SU-DHL-6 (cell line): ENCODE data around the gene CTCFL.

ENCODE experiments used
- H2AFZ ChIP-seq: fragments of 200-600 bp; sonication (generic); 2 replicates; pipeline ENCODE4 v1.6.1; 2014; ENCODE audit warnings: low read depth, mild to moderate bottlenecking, moderate library complexity, mixed read lengths, antibody characterized with exemption, low read length; ENCODE audit not compliant: severe bottlenecking
- H3F3A ChIP-seq: fragments of 200-600 bp; shearing (Covaris generic); 2 replicates; pipeline ENCODE4 v1.6.0; 2016; ENCODE audit warnings: antibody characterized with exemption, mild to moderate bottlenecking; ENCODE audit not compliant: insufficient read depth
- H3K27ac ChIP-seq: fragments of 200-600 bp; sonication (generic); 2 replicates; pipeline ENCODE4 v1.5.1; 2016; ENCODE audit warnings: low read depth, mild to moderate bottlenecking, low read length, moderate library complexity, mixed read lengths
- H3K27me3 ChIP-seq: fragments of 200-600 bp; sonication (generic), shearing (Covaris generic); 2 replicates; pipeline ENCODE4 v1.6.0; 2014; ENCODE audit warnings: mild to moderate bottlenecking, low read length
- H3K36me3 ChIP-seq: fragments of 200-600 bp; sonication (generic); 2 replicates; pipeline ENCODE4 v1.6.1; 2014; ENCODE audit warnings: mild to moderate bottlenecking, low read length, mixed read lengths
- H3K4me2 ChIP-seq: fragments of 300-600, 200-600 bp; shearing (Covaris generic), sonication (generic); 2 replicates; pipeline ENCODE4 v1.6.0; 2014; ENCODE audit warnings: low read length, low read depth, mild to moderate bottlenecking; ENCODE audit not compliant: poor library complexity, severe bottlenecking
- H3K4me3 ChIP-seq: fragments of 200-600 bp; sonication (generic); 2 replicates; pipeline ENCODE4 v1.5.1; 2014; ENCODE audit warnings: antibody characterized with exemption, low read length, mild to moderate bottlenecking, mixed read lengths; ENCODE audit not compliant: insufficient read depth, poor library complexity, severe bottlenecking
- H3K79me2 ChIP-seq: fragments of 200-600 bp; sonication (generic); 2 replicates; pipeline ENCODE4 v1.6.1; 2014; ENCODE audit warnings: mild to moderate bottlenecking, low read length, moderate library complexity; ENCODE audit not compliant: insufficient read depth
- H3K9ac ChIP-seq: fragments of 200-600 bp; sonication (generic); 2 replicates; pipeline ENCODE4 v1.7.0; 2014; ENCODE audit warnings: mild to moderate bottlenecking, low read length
- H3K9me2 ChIP-seq: fragments of 200-600 bp; sonication (generic); replicated peaks from 2 replicates; pipeline ENCODE4 v1.6.1; 2014; ENCODE audit warnings: low read length; ENCODE audit not compliant: insufficient read depth
- H3K9me3 ChIP-seq: fragments of 200-600 bp; sonication (generic); 2 replicates; pipeline ENCODE4 v1.6.1; 2014; ENCODE audit warnings: low read length, mixed read lengths; ENCODE audit not compliant: insufficient read depth
- H4K20me1 ChIP-seq: fragments of 200-600 bp; sonication (generic); 2 replicates; pipeline ENCODE4 v1.6.1; 2014; ENCODE audit warnings: low read depth, mild to moderate bottlenecking, antibody characterized with exemption, low read length, moderate library complexity, mixed read lengths
- EZH2phosphoT487 ChIP-seq: fragments of 200-600 bp; sonication (generic), shearing (Covaris generic); conservative IDR thresholded peaks from 2 replicates; pipeline ENCODE4 v1.6.1; 2018; ENCODE audit warnings: mild to moderate bottlenecking, antibody characterized with exemption, low read length, moderate library complexity, mixed read lengths
- TF ChIP-seq, protein P1 (sequence below): fragments of 200-600 bp; sonication (generic); IDR thresholded peaks from one replicate; pipeline ENCODE4 v1.5.1; 2017; ENCODE audit warnings: antibody characterized with exemption, mild to moderate bottlenecking, low read length, moderate library complexity; ENCODE audit not compliant: insufficient read depth, poor library complexity, severe bottlenecking

The CTCFL gene

DNA sequence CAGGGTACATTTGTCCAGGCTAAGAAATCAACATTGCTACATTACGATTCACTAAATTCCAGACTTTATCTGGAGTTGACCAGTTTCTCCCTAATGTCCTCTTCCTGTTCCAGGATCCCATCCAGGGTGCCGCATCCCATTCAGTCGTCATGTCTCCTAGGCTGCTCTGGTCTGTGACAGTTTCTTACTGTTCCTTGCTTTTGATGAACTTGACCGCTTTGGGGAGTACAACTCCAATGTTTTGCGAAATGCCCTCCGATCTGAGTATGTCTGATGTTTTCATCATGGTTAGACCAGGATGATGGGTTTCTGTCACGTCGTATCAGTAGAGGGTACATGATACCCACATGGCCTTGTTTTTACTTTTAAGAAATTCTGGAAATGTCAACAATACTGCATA lies 62.2 kb downstream of the CTCFL start:
- Histone ChIP-seq H4K20me1 (no peaks in the 10 kb centered on the region), H3K9me3 (no peaks in the 10 kb centered on the region), H3K27me3 (no peaks in the 10 kb centered on the region), H3K4me2 (no peak overlapping the region), H3K9ac (no peak overlapping the region), H3F3A (no peaks in the 10 kb centered on the region), H3K9me2 (no peaks in the 10 kb centered on the region), H3K79me2 (no peaks in the 10 kb centered on the region), H3K36me3 (no peaks in the 10 kb centered on the region), H3K27ac (no peak overlapping the region), H3K4me3 (no peak overlapping the region), H2AFZ (no peak overlapping the region)
- TF ChIP-seq, protein P1, sequence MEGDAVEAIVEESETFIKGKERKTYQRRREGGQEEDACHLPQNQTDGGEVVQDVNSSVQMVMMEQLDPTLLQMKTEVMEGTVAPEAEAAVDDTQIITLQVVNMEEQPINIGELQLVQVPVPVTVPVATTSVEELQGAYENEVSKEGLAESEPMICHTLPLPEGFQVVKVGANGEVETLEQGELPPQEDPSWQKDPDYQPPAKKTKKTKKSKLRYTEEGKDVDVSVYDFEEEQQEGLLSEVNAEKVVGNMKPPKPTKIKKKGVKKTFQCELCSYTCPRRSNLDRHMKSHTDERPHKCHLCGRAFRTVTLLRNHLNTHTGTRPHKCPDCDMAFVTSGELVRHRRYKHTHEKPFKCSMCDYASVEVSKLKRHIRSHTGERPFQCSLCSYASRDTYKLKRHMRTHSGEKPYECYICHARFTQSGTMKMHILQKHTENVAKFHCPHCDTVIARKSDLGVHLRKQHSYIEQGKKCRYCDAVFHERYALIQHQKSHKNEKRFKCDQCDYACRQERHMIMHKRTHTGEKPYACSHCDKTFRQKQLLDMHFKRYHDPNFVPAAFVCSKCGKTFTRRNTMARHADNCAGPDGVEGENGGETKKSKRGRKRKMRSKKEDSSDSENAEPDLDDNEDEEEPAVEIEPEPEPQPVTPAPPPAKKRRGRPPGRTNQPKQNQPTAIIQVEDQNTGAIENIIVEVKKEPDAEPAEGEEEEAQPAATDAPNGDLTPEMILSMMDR, result no peak
- no peak for TF ChIP-seq EZH2phosphoT487

- no peaks in the 10 kb centered on the region for H3K79me2 ChIP-seq
- no peak overlapping the region for H2AFZ ChIP-seq
- no peaks in the 10 kb centered on the region for H3K9me2 ChIP-seq
- H3K4me3 ChIP-seq, result no peak overlapping the region
- H4K20me1 ChIP-seq, result no peaks in the 10 kb centered on the region
- no peaks in the 10 kb centered on the region for H3K9me3 ChIP-seq
- no peak overlapping the region for H3K9ac ChIP-seq
- TF ChIP-seq, protein P1, result no peak
- no peak for TF ChIP-seq EZH2phosphoT487
- H3K36me3 ChIP-seq, result no peaks in the 10 kb centered on the region
- H3F3A ChIP-seq, result no peaks in the 10 kb centered on the region
- H3K4me2 ChIP-seq, result no peak overlapping the region
- H3K27me3 ChIP-seq, result no peaks in the 10 kb centered on the region
- no peak overlapping the region for H3K27ac ChIP-seq
Observed at GRCh38 chr20:57461726-57462125, 63.2 kb downstream of the CTCFL start.

DNA sequence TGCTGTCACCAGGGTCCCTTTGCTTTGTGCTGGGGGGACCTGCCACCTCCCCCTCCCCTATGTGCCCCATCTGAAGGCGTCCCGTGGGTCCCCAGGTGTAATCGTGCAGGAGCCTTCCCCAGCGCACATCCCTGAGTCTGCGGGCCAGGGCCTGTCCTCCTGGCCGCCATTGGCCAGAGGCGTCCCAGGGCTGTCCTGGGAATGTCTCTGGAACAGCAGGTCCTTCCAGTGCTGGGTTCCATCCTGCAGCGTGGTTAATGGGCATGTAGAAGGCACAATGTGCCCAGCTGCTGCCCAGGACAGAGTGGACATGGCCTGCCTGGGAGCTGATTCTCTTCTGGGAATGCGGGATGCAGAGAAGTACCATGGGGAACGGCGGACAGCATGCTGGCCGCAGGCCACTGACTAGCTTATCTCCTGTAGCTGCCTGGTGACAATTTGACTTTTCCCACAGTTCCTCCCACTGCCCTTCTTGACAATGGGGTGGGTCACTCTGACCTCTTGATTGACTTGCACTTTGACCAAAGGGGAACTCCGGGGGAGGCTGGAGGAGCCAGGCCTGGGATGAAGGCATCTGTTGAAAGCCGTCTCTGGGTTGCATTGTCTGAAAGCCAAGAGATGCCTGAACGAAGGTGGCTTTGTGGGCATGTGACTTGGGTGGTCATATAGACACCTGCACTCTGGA lies 64.0 kb downstream of the CTCFL start:
- no peaks in the 10 kb centered on the region for H3K36me3 ChIP-seq
- H3K27ac ChIP-seq, result no peak overlapping the region
- H3K9me2 ChIP-seq, result no peaks in the 10 kb centered on the region
- no peaks in the 10 kb centered on the region for H3K79me2 ChIP-seq
- H4K20me1 ChIP-seq, result no peaks in the 10 kb centered on the region
- no peaks in the 10 kb centered on the region for H3K9me3 ChIP-seq
- no peak for TF ChIP-seq EZH2phosphoT487
- TF ChIP-seq, protein P1, result no peak
- no peak overlapping the region for H3K9ac ChIP-seq
- no peaks in the 10 kb centered on the region for H3F3A ChIP-seq
- no peaks in the 10 kb centered on the region for H3K27me3 ChIP-seq
- no peak overlapping the region for H3K4me2 ChIP-seq
- H2AFZ ChIP-seq, result no peak overlapping the region
- H3K4me3 ChIP-seq, result no peak overlapping the region
